NCI-H1436 (cell line): ENCODE data around the gene KMO.

Experiments used
- DNase-seq: peaks from one replicate; lab custom pipeline; 2025; lab: John Stamatoyannopoulos, UW

The KMO gene

GRCh38 chr1:241596633-241597032 lies 64.5 kb downstream of the KMO start:
- DNase-seq = no peak

GRCh38 chr1:241598249-241598648 lies 66.1 kb downstream of the KMO start:
- DNase-seq = peak; percentile 25

GRCh38 chr1:241600496-241600901 lies 68.3 kb downstream of the KMO start:
- DNase-seq = no peak

- no peak for DNase-seq
These were observed 71.6 kb downstream of the KMO start for GRCh38 chr1:241603731-241604245.

- DNase-seq = no peak
These were observed 73.1 kb downstream of the KMO start for GRCh38 chr1:241605146-241605805.

GRCh38 chr1:241606544-241606943 lies 74.4 kb downstream of the KMO start:
- DNase-seq = no peak

- no peak for DNase-seq
These were observed 75.3 kb downstream of the KMO start for GRCh38 chr1:241607497-241607896.

GRCh38 chr1:241608379-241609033 lies 76.3 kb downstream of the KMO start:
- DNase-seq = no peak

- DNase-seq = no peak
These were observed 78.1 kb downstream of the KMO start for GRCh38 chr1:241610056-241610815.

GRCh38 chr1:241611063-241611462 lies 78.9 kb downstream of the KMO start:
- DNase-seq = peak; percentile 68

GRCh38 chr1:241611736-241612135 lies 79.6 kb downstream of the KMO start:
- DNase-seq = no peak

GRCh38 chr1:241612533-241613477 lies 80.6 kb downstream of the KMO start:
- no peak for DNase-seq

GRCh38 chr1:241614144-241614543 lies 82.0 kb downstream of the KMO start:
- DNase-seq = no peak

- DNase-seq = no peak
These were observed 82.4 kb downstream of the KMO start for GRCh38 chr1:241614572-241614971.

GRCh38 chr1:241615043-241615974 lies 83.1 kb downstream of the KMO start:
- DNase-seq = no peak

- DNase-seq = no peak
These were observed 85.2 kb downstream of the KMO start for GRCh38 chr1:241617426-241617825.

GRCh38 chr1:241622669-241623068 lies 90.5 kb downstream of the KMO start:
- no peak for DNase-seq

- DNase-seq = no peak
These were observed 92.8 kb downstream of the KMO start for GRCh38 chr1:241624935-241625334.

GRCh38 chr1:241627453-241628259 lies 95.5 kb downstream of the KMO start:
- peak; percentile 25 for DNase-seq

- no peak for DNase-seq
These were observed 97.8 kb downstream of the KMO start for GRCh38 chr1:241630005-241630404.
